MG63 (cell line): ENCODE results near the gene LHFPL3. TPM values are rescaled to one million over a fixed set of nuclear protein-coding genes. Genes with fewer than 3 reads are reported as not detected.
A peak's percentile ranks its signal among the peaks of the same experiment; 100 is the strongest.
"Not testable (repeated sequence)": the region's sequence is repeated elsewhere in the genome, so short reads cannot be mapped to it uniquely, and the experiment has no call there.

Experiments
- DNase-seq: peaks from one replicate; pipeline ENCODE4 v3.0.0-alpha.2; 2020
- H3K27me3 ChIP-seq: fragments of 250-450 bp; sonication (Bioruptor Pico); 2 replicates; pipeline ENCODE4 v1.5.1; 2020; ENCODE audit warnings: mild to moderate bottlenecking, moderate library complexity
- H3K36me3 ChIP-seq: fragments of 250-450 bp; sonication (Bioruptor Pico); 2 replicates; pipeline ENCODE4 v1.5.1; 2020; ENCODE audit warnings: mild to moderate bottlenecking, moderate library complexity
- H3K4me3 ChIP-seq: fragments of 250-450 bp; sonication (Bioruptor Pico); 2 replicates; pipeline ENCODE4 v1.5.1; 2020; ENCODE audit warnings: mild to moderate bottlenecking, moderate library complexity
- H3K9me3 ChIP-seq: fragments of 250-450 bp; sonication (Bioruptor Pico); 2 replicates; pipeline ENCODE4 v1.5.1; 2020; ENCODE audit warnings: mild to moderate bottlenecking, moderate library complexity
- total RNA-seq: library from RNA; depleted of rRNA; stranded (reverse); fragments of >200 nt; shearing (Covaris generic); gene quantifications from 2 replicates; pipeline ENCODE4 v1.2.3, GENCODE V29; 2014; ENCODE audit warnings: low replicate concordance

The LHFPL3 gene
- total RNA-seq, 1 experiment from 2014 or later, result not detected

GRCh38 chr7:104895522-104896236, 567.3 kb downstream of the LHFPL3 start:
- no peaks in the 10 kb centered on the region for H3K27me3 ChIP-seq
- H3K4me3 ChIP-seq, result no peak overlapping the region
- no peak for DNase-seq
- no peaks in the 10 kb centered on the region for H3K36me3 ChIP-seq
- no peaks in the 10 kb centered on the region for H3K9me3 ChIP-seq

GRCh38 chr7:104898434-104898833, 570.0 kb downstream of the LHFPL3 start:
- no peak overlapping the region for H3K4me3 ChIP-seq
- DNase-seq, result no peak
- no peaks in the 10 kb centered on the region for H3K36me3 ChIP-seq
- H3K27me3 ChIP-seq, result no peaks in the 10 kb centered on the region
- H3K9me3 ChIP-seq, result no peaks in the 10 kb centered on the region

- Histone ChIP-seq H3K36me3 (no peaks in the 10 kb centered on the region), H3K4me3 (no peak overlapping the region), H3K27me3 (no peaks in the 10 kb centered on the region), H3K9me3 (no peaks in the 10 kb centered on the region)
- no peak for DNase-seq
Observed at GRCh38 chr7:104900525-104901239, 572.3 kb downstream of the LHFPL3 start.

- DNase-seq, result no peak
- H3K9me3 ChIP-seq, result no peaks in the 10 kb centered on the region
- no peaks in the 10 kb centered on the region for H3K36me3 ChIP-seq
- no peak overlapping the region for H3K4me3 ChIP-seq
- no peaks in the 10 kb centered on the region for H3K27me3 ChIP-seq
Observed at GRCh38 chr7:104901240-104901619, 572.8 kb downstream of the LHFPL3 start.

- no peak for DNase-seq
- Histone ChIP-seq H3K36me3 (no peaks in the 10 kb centered on the region), H3K27me3 (no peaks in the 10 kb centered on the region), H3K9me3 (no peaks in the 10 kb centered on the region), H3K4me3 (no peak overlapping the region)
Observed at GRCh38 chr7:104902183-104902582, 573.8 kb downstream of the LHFPL3 start.

GRCh38 chr7:104903044-104903443, 574.6 kb downstream of the LHFPL3 start:
- no peak for DNase-seq
- H3K9me3 ChIP-seq, result no peaks in the 10 kb centered on the region
- no peaks in the 10 kb centered on the region for H3K36me3 ChIP-seq
- no peaks in the 10 kb centered on the region for H3K27me3 ChIP-seq
- H3K4me3 ChIP-seq, result no peak overlapping the region

GRCh38 chr7:104903846-104904245, 575.4 kb downstream of the LHFPL3 start:
- no peaks in the 10 kb centered on the region for H3K36me3 ChIP-seq
- no peak overlapping the region for H3K4me3 ChIP-seq
- H3K27me3 ChIP-seq, result no peaks in the 10 kb centered on the region
- no peak for DNase-seq
- H3K9me3 ChIP-seq, result no peaks in the 10 kb centered on the region

- H3K27me3 ChIP-seq, result no peaks in the 10 kb centered on the region
- no peak overlapping the region for H3K4me3 ChIP-seq
- DNase-seq, result no peak
- H3K36me3 ChIP-seq, result no peaks in the 10 kb centered on the region
- no peaks in the 10 kb centered on the region for H3K9me3 ChIP-seq
Observed at GRCh38 chr7:104906032-104906431, 577.6 kb downstream of the LHFPL3 start.

GRCh38 chr7:104906556-104906955, 578.2 kb downstream of the LHFPL3 start:
- no peaks in the 10 kb centered on the region for H3K27me3 ChIP-seq

GRCh38 chr7:104908636-104909035, 580.2 kb downstream of the LHFPL3 start:
- no peak overlapping the region for H3K4me3 ChIP-seq
- no peak for DNase-seq
- H3K27me3 ChIP-seq, result no peaks in the 10 kb centered on the region
- H3K36me3 ChIP-seq, result no peaks in the 10 kb centered on the region
- no peaks in the 10 kb centered on the region for H3K9me3 ChIP-seq

More at GRCh38 chr7:104906556-104906955, 578.2 kb downstream of the LHFPL3 start:
- DNase-seq, result no peak
- no peaks in the 10 kb centered on the region for H3K36me3 ChIP-seq
- no peaks in the 10 kb centered on the region for H3K9me3 ChIP-seq
- no peak overlapping the region for H3K4me3 ChIP-seq

GRCh38 chr7:104909096-104909495, 580.7 kb downstream of the LHFPL3 start:
- Histone ChIP-seq H3K9me3 (no peaks in the 10 kb centered on the region), H3K4me3 (no peak overlapping the region), H3K27me3 (no peaks in the 10 kb centered on the region), H3K36me3 (no peaks in the 10 kb centered on the region)
- no peak for DNase-seq

- no peaks in the 10 kb centered on the region for H3K27me3 ChIP-seq
- H3K4me3 ChIP-seq, result no peak overlapping the region
- no peaks in the 10 kb centered on the region for H3K9me3 ChIP-seq
- H3K36me3 ChIP-seq, result no peaks in the 10 kb centered on the region
- no peak for DNase-seq
Observed at GRCh38 chr7:104914421-104914820, 586.0 kb downstream of the LHFPL3 start.

- no peaks in the 10 kb centered on the region for H3K27me3 ChIP-seq
- H3K4me3 ChIP-seq, result no peak overlapping the region
- no peaks in the 10 kb centered on the region for H3K9me3 ChIP-seq
- DNase-seq, result no peak
- H3K36me3 ChIP-seq, result no peaks in the 10 kb centered on the region
Observed at GRCh38 chr7:104921596-104921995, 593.2 kb downstream of the LHFPL3 start.

GRCh38 chr7:104922182-104923009, 594.0 kb downstream of the LHFPL3 start:
- Histone ChIP-seq H3K27me3 (no peaks in the 10 kb centered on the region), H3K36me3 (no peaks in the 10 kb centered on the region), H3K4me3 (no peak overlapping the region), H3K9me3 (no peaks in the 10 kb centered on the region)
- no peak for DNase-seq

- Histone ChIP-seq H3K4me3 (no peak overlapping the region), H3K36me3 (no peaks in the 10 kb centered on the region), H3K27me3 (no peaks in the 10 kb centered on the region), H3K9me3 (no peaks in the 10 kb centered on the region)
- peak; percentile 58 for DNase-seq
Observed at GRCh38 chr7:104923010-104923421, 594.6 kb downstream of the LHFPL3 start.

- H3K27me3 ChIP-seq, H3K9me3 ChIP-seq, H3K4me3 ChIP-seq, DNase-seq, H3K36me3 ChIP-seq: not testable (repeated sequence)
Observed at GRCh38 chr7:104926189-104926588, 597.8 kb downstream of the LHFPL3 start.

- DNase-seq, result no peak
- H3K4me3 ChIP-seq, result no peak overlapping the region
- H3K27me3 ChIP-seq, result no peaks in the 10 kb centered on the region
Observed at GRCh38 chr7:104926601-104927041, 598.2 kb downstream of the LHFPL3 start.

More at GRCh38 chr7:104926601-104927041, 598.2 kb downstream of the LHFPL3 start:
- Histone ChIP-seq H3K9me3 (no peaks in the 10 kb centered on the region), H3K36me3 (no peaks in the 10 kb centered on the region)
